Parietal lobe (tissue), 1 donor: ENCODE results near the gene FAM111B. TPM values are rescaled to one million over a fixed set of nuclear protein-coding genes. Genes with fewer than 3 reads are reported as not detected.

ENCODE experiments used
- total RNA-seq: library from RNA; depleted of rRNA; stranded (reverse); fragments of >200 nt; gene quantifications from one replicate; pipeline ENCODE4 v1.2.3, GENCODE V29; 2014

The FAM111B gene, protein sequence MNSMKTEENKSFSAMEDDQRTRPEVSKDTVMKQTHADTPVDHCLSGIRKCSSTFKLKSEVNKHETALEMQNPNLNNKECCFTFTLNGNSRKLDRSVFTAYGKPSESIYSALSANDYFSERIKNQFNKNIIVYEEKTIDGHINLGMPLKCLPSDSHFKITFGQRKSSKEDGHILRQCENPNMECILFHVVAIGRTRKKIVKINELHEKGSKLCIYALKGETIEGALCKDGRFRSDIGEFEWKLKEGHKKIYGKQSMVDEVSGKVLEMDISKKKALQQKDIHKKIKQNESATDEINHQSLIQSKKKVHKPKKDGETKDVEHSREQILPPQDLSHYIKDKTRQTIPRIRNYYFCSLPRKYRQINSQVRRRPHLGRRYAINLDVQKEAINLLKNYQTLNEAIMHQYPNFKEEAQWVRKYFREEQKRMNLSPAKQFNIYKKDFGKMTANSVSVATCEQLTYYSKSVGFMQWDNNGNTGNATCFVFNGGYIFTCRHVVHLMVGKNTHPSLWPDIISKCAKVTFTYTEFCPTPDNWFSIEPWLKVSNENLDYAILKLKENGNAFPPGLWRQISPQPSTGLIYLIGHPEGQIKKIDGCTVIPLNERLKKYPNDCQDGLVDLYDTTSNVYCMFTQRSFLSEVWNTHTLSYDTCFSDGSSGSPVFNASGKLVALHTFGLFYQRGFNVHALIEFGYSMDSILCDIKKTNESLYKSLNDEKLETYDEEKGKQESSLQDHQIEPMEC
- 7.2 TPM for total RNA-seq

GRCh38 chr11:59106363-59107336 is at the start of gene FAM111B:
Gene FAM111B (plus strand): TSS chr11:59107237. CDS start chr11:59109626, 2,389 bp downstream.

DNA sequence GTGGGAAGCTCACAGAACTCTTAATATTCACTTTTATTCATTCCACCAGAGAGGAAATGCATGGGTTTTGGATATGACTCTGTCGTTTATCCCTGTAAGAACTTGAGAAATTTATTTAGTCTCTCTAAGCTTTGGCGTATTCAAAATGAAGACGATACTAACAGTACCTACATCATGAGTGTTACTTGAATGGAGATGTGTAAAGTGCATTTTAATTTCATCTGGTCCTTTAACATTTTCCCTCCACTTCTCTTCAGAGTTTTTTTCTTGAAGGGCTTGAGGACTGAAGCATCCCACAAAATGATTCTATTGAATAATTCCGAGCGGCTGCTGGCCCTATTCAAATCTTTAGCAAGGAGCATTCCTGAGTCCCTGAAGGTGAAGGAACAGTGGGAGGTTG is 21.0 kb upstream of the FAM111B start, which contains the start of gene GLYATL1B:
Gene GLYATL1B (plus strand): TSS at position 301 of the 400 bp plus-strand sequence. CDS start 0 bp downstream, at position 301.

DNA sequence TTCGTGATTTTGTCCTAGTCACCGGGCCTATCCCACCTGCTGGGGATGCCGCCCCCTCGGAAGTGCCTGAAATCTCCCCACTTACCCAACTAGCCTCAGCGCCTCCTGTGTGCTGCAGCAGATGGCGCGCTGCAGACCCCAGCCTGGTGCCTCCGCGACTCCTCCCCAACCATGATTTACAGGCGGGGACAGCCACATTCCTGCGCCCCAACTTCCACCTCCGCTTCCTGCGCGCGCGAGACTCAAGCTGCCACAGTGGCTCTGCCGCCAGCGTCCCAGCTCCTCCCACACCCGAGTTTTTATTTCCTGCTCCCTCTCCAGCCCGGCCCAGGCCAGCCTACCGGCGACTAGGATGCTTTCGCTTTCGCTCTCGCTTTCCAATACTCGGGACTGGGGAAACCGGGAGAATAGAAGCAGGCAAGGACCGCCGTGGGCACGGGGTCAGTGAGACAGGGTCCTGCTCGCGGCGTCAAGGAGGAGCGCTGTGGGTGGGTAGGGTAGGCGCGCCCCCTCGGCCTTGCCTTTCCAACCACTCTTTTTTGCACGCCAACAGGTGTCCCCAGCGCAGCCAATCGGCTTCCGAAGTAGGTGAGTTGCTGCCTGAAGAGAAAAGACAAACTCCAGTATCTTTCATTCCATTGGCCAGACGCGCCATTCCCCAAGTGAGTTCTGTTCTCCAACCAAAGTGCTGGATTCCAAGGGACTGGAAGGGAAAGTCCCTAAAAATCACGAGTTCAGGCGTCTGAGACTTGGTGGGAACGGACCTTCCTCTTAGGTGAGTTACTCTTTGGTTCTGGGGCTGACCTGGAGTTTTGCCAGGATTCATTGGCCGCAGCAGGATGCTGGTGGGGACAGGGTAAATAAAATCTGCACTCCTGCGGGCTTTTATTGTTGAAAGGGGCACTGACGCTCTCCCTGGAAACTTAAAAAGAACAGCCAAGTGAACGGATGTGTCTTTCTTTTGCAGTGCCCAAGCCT is 35.8 kb downstream of the FAM111B start, which contains the start of gene FAM111A:
Gene FAM111A (plus strand): TSS at position 327 of the 978 bp plus-strand sequence. CDS start 6,017 bp downstream, outside the sequence.

DNA sequence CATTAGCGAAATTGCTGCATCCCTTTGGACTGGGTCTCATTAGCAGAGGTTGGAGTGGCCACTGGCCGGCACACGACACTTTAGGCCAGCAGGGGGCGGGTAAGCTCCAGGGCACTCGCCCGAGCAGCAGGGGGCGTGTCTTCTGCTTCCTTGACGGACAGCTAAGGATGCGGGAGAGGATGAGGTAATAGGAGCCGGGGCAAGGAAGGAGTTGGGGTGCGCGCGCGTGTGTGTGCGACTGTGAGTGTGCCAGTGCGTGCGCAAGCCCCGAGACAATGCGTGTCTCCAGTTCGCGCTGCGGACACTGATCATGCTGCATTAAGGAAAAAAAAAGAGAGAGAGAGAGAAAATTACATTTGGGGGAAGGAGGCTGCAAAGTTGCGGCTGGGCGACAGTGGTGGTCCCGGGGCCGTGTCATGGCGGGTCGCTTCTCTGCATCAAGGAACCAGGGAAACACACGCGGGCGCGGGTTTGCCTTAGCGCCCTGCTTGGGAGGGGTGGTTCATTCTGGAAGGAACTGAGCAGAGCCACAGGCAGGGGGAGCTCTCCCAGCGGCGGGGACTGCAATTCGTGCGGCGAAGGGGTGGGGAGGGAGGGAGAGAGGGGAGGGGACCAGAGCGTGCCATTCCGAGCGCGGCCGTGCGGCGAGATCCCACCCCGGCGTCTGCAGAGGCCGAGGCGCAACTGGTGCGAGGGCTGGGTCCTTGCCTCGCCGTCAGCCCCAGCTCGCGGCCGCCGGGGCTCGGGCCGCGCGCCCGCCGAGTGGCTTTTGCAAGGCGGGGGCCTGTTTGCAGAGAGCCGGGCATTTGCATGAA is 64.7 kb downstream of the FAM111B start, which contains the start of gene DTX4:
Gene DTX4 (plus strand): TSS at position 625 of the 815 bp plus-strand sequence. CDS start 464 bp downstream, outside the sequence.

Other genes with a start within 250 kb of the FAM111B start
- 0.94 TPM for gene GLYATL1, start 167.7 kb upstream of the FAM111B start, total RNA-seq
- gene GLYATL1B, start 20.9 kb upstream of the FAM111B start, total RNA-seq, result not detected
- 13.8 TPM for gene FAM111A, start 35.6 kb downstream of the FAM111B start, total RNA-seq
- 96.4 TPM for gene DTX4, start 64.9 kb downstream of the FAM111B start, total RNA-seq
- gene MPEG1, start 105.7 kb downstream of the FAM111B start, total RNA-seq, result 1.6 TPM